HTERT RPE-1 (cell line): ENCODE measurements around the gene TMEM144.
"Not testable (repeated sequence)": the region's sequence is repeated elsewhere in the genome, so short reads cannot be mapped to it uniquely, and the experiment has no call there.

Experiments
- in situ Hi-C: fragments of 300-500 bp; cut with MboI; formaldehyde crosslinking; loops from 4 replicates; pipeline ENCODE4 v1.14.3; 2020; ENCODE audit warnings: low sequenced_read_pairs

TMEM144 gene

DNA sequence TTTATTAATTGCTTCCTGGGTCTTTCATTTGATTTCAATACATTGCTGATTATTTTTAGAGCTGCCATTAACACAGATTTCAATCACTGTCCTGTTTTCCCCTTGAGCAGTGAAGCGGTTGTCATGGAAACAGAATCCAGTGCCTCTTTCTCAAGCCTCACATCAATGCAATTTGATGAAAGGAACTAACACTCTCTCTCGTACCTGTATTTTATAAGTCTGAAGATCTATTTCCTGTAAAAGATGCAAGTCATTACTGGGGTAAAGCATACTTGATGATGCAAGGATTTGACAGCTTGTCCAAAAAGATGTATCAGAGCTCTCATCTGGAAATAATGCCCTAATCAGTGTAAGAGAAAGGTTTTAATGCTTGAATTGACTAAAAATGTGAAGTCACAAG lies 19.6 kb upstream of the TMEM144 start:
- in situ Hi-C loops = no loop called here

DNA sequence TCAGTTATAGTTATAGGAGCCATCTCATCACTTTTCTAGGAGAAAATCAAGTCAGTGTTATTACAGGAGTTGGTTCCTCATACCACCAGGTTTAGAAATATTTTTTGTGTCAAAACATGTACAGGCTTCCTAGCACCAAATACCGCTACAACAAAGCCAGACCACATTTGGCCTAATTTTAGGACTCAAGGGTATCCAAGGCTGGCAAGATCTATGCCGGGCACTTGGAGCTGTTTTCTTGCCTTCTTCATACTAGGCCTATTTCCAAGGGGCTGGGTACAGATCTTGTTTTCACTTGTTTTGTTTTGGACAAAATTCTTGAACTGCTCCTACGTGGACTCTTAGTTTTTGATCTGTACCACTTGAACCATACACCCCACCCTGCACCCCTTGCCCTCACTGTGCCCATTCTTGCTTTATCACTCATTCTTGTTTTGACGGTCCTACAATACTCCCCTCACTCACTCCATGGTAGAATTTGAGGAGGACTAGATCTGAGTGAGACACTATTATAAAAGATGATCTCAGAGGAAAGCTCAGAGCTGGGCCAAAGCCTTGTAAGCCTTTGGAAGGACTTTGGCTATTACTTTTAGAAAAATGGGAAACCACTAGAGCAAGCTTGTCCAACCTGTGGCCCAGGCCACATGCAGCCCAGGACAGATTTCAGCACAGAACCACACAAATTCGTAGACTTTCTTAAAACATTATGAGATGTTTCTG lies 17.7 kb upstream of the TMEM144 start:
- in situ Hi-C loops = no loop called here

DNA sequence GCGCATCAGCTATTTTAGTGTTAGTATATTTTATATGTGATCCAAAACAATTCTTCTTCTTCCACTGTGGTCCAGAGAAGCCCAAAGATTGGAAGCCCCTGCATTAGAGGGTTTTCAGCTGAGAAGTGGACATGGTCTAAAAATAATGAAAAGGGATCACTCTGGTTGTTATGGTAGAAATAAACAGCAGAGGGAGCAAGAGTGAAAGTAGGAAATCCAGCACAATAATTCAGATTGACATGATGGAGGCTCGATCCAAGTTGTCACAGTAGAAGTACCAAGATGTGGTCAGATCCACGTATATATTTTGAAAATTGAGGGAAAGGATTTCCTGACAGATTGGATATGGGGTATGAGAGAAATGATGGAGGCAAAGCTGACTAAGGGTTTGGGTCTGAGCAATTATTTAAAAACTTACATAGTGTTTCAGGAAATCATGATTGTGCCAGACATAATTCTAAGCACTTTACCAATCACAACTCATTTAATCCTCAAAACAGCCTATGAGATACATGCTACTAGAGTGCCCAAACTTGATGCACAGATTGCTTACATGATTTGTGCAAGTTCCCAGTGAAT lies 17.0 kb upstream of the TMEM144 start:
- in situ Hi-C loops = no loop called here

DNA sequence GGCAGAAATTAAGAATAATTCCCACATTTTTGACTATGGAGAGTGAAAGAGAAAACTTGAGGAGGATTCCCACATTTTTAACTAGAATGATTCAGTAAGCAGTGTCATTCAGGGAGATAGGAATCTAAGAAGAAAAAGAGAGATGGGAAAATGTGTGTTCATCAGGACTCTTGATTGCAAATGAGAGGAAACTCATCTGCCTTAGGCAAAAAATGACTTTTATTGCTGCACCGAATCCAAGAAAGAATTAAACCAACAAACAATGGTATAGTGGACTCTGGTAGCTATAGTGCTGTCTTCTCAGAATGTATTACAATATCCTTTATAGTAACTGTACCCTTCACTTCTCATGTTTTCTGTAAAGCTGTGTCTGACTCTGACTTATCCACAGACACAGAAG lies 15.0 kb upstream of the TMEM144 start:
- in situ Hi-C loops = no loop called here

DNA sequence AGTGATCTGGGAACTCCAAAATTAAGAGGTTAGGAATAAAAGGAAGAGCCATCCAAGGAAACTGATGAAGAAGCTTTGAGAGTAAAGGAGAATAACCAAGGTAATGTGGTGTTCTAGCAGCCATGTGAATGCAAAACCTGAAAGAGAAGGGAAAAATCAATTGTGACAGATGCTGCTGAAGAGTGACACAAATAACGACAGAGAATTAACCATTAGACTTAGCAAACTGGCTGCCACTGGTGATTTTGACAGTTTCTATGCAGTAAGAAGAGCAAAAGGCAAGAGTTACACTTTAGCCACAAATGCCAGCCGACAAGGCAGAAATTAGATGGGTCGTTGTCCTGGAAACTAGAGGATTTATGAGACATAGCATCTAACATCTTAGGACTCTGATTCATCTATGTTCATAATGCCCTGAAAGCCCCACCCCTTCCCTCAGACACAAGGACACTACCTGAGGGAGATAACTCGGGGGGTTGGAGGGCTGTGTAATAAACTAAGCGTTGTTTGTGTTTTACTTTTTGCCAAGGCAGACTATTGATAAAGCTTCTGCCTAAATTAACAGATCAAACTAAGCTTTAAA lies 13.0 kb upstream of the TMEM144 start:
- in situ Hi-C loops = no loop called here

DNA sequence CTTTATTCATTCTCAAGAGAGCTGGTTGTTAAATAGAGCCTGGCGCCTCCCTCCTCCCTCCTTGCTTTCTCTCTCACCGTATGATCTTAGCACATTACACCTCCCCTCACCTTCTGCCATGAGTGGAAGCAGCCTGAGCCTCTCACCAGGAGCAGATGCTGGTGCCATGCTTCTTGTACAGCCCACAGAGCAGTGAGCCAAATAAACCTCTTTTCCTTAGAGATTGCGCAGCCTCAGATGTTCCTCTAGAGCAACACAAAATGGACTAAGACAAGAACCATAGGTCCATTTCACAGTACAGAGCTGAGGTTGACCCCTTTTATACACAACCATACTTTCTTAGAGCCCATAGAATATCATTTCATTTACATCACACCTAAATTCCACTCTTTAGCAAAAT lies 10.1 kb upstream of the TMEM144 start:
- in situ Hi-C loops = no loop called here

DNA sequence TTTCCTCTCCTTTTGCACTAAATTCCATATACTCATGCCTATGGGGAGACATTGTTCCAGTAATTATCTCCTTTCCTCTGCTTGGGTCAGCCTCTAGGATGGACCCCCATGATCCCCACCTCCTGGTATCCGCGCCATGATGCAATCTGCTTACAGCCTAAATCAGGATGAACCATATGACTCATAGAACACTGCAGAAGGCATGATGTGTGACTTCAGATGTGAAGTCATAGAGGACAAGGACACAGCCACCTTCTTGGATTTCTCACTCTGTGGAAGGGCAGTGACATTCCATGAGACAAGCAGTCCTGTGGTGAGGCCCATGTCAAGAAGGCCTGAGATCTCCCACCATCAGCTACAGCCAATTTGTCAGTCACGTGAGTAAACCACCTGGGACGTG lies 9.0 kb upstream of the TMEM144 start:
- in situ Hi-C loops = no loop called here

DNA sequence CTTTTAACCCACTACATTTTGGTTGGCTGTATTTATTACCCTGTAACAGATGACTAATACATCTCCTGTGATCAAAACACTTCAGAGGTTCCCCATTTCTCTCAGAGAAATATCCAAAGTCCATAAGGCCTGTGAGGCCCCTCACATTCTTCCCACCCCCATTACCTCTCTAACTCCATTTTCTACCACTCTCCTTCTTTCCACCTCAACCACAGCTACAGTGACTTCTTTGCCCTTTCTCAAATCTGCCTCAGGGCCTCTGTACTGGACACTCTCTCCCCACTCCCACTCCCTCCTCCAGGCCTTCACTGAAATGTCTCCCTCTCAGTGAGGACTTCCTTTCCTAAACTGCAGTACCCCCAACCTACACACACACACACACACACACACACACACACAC lies 8.4 kb upstream of the TMEM144 start:
- in situ Hi-C loops = no loop called here

DNA sequence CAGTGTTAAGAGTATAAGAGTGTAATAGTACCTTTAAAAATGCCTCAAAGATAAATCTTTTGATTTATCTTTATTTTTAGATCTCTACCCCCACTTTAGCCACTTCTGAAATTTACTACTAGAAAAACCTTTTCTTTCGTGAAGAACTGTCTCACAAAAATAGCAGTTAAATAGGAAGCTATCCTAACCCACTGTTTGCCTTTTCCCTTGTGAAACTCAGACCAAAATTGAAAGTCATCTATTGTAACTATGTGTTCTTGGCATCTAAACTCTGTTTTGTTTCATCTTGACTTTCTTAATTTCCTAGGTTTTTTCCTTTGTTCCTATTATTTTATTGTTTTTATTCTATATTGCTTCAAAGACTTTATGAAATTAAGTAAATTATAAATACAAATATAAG lies 7.8 kb upstream of the TMEM144 start:
- in situ Hi-C loops = no loop called here

DNA sequence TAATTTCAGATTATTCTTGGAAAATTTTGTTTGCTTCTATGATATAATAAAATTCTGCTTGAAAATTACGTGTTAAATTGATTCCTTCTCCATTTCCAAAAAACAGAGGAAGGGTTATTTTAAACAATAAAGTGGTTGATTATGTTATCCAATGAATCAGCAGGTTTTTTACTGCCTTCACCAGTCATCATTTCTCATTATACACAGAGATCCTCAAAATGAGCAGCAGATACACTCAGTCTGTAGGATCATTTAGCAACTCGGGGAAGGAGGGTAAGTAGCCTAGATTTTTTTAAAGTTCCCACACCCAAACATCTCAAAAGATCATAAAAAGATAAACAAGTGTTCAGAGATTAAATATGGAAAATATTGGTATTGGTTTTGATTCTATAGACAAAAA lies 6.8 kb upstream of the TMEM144 start:
- in situ Hi-C loops = no loop called here

DNA sequence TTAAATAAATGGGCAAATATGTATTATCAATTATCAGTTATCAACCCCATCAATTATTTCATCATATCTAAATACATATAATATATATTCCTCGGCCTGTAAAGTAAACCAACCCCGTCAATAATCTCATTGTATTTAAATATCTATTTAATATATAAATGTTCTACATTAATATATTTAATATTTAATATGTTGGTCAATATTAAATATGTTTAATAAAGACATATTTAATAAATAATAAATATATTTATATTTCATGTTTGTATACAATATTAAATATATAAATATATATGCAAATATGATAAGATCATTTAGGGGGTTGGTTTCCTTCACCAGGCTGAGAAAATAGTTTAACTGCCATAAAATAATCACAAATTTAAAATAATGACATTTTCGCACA lies 6.4 kb upstream of the TMEM144 start:
- in situ Hi-C loops = no loop called here

DNA sequence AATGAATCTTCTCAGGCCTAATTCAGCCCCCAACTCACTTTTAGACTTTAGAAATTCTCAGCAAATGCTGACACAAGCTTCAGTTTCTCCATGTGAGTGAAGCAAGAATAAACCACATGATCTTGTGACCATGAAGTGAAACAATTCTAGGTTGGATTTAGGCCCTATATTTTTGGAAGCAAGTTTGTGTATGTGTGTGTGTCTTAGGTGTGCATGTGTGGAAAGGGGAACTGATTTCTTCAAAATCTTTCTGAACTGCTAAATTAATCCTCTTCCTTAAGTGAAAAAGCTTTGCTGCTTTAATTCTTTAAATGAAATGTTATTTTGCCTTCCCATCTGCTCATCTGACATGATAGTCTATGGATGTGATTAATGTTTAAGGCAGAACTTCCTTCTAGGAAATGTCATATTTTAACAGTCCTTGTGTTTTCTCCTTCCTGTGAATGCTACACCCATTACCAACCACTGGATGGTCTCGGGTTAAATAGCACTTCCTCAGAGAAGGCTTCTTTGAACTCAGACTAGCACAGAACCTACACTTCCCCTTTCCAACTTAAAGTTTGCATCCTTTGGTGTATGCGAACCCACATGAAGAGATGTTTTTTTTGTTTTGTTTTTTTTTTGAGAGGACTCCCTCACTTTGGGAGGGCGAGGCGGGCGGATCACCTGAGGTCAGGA lies 1.2 kb upstream of the TMEM144 start:
- in situ Hi-C loops = no loop called here

DNA sequence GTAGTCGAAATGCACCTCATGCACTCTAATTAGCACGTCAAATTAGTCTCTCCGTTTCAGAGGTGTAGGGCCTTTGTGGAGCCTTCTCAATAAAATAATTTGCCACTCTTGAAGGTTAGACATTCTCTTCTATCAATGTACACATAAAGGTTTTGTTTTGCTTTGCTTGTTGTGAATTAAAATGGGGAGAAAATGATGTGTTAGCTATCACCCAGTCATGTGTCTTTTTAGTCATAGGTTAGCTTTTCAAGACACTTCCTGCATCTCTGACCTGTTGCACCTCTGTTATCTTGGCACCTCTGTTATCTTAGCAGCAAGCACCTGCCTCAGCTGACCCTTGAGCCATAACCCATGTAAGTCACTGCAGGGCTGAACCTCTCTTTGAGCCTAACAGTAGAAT lies 936 bp downstream of the TMEM144 start:
- in situ Hi-C loops = no loop called here

DNA sequence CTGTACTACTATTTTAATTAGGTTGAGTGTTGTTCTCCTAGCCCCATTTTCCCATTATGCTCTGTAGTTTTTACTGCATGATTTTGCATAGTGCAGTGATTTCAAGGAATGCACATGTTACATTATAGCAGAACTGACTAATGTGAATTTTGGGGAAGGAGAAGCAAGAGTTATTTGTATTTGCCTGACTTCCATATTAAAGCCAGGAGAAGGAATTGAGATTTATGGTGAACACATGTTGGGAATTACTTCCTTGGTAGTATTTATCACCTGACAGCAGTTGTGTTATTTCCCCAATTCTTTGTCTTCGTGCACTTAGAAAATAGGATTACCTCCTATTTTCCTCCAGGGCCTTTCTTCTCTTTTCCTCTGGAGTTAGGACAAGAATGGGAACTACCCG lies 3.2 kb downstream of the TMEM144 start:
- in situ Hi-C loops = no loop called here

DNA sequence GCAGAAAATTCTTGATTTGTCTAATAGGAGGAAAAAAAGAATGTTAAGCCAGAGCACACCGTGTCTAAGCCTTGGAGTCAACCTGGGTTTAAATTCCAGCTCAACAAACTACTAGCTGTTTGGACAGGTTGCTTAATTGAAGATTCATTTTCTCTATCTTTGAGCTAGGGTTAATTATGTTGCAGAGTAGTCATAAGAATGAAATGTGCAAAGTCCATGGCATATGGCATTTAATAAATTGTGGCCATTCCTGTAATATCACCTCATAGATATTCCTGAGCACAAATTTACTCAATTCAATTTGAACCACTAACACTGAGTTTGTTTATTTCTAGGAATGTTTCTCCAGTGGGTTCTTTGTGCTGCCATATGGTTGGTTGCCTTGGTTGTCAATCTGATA lies 4.6 kb downstream of the TMEM144 start:
- in situ Hi-C loops = no loop called here

DNA sequence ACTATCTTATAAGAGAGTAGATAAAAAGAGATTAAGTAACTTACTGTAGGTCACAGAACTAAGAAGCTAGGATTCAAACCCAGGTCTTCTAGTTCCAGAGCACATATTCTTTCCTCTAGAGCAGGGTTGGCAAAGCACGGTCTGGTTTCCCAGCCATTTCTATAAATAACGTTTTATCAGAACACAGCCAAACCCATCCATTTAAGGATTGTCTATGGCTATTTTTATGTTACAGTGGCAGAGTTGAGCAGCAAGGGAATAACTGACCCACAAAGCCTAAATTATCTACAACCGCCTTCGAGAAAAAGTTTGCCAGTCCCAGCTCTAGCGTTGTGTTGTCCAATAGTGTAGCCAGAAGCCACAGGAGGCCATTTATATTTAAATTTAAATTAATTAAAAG lies 7.5 kb downstream of the TMEM144 start:
- in situ Hi-C loops = no loop called here

DNA sequence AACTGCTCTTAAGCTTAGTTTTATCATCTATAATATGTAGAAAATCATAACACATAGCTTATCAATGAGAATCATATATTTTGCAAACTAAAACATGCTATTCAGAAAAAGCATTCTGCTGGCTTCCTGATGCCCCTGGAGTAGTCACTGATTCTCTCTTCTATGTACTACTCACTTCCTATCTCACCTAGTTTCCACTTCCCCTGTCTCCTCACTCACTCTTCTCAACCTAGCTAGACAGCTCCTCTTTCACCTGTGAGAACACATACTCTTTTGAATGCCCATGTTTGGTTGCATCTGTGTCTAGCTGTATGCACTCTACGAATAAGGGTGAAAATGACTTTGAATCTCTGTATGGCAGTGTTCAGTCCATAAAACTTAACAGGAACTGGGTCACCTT lies 9.3 kb downstream of the TMEM144 start:
- in situ Hi-C loops = no loop called here

DNA sequence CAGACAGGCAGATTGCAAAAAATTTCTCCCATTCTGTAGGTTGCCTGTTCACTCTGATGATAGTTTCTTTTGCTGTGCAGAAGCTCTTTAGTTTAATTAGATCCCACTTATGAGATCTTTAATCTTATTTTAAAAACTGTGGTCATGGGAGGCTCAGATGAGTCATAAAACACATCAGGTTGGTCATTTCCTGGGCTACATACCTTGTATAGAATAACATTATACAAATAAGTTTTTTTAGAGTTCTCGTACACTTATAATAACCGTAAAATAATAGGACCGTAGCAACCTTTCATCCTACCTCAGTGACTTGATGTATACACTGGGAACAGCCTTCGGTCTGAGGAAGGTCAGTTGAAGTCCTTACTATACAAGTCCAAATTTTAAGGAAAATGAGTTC lies 14.0 kb downstream of the TMEM144 start:
- in situ Hi-C loops = not testable (repeated sequence)

DNA sequence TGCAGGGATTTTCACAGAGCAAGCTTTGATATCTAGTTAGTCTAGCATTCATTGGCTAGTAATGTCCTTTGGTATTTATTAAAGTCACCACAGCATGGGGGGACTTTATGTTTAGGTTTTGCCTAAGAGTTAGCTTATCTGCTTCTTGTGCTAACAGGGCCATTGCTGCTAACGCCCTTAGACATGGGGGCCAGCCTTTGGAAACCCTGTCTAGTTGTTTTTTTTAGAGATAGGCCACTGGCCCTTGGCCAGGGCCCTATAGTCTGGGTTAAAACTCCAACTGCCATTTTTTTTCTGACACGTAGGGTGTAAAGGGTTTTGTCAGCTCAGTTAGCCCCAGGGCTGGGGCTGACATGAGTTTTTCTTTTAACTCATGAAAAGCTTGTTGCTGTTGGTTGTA lies 14.7 kb downstream of the TMEM144 start:
- in situ Hi-C loops = not testable (repeated sequence)

DNA sequence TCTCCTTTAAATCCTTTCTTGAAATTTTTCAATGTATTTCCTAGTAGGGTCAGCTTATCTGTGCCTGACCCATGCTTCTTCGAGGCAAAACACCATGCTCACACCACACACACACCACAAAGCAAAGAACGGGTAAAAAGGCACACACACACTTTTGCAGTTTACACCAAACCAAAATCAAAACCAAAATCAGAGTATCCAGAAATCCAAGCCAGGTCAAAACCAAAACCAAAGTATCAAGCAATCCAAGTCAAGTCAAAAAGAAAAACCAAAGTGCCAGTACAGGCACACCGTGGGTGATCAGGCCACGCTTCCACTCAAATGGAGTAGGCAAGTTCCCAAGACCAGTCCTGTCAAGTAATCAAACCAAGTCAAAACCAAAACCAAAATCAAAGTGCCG lies 17.6 kb downstream of the TMEM144 start:
- in situ Hi-C loops = not testable (repeated sequence)

DNA sequence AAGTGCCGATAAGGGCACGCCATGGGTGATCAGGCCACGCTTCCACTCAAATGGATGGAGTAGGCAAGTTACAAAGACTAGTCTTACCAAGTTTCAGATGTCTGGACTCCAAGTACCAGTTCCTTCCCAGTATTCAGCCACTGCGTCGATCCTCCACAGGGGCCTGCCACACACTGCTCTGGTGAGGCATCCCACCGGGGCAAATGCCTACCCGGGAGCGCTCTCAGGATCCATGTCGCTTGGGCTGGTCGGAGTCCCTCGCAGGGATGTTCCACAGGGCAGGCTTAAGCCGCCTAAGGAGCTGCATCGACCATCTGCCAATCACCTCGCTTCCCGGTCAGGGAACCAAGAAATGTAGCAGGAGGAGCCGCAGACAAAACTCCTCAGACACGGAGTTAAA lies 18.1 kb downstream of the TMEM144 start:
- in situ Hi-C loops = not testable (repeated sequence)

DNA sequence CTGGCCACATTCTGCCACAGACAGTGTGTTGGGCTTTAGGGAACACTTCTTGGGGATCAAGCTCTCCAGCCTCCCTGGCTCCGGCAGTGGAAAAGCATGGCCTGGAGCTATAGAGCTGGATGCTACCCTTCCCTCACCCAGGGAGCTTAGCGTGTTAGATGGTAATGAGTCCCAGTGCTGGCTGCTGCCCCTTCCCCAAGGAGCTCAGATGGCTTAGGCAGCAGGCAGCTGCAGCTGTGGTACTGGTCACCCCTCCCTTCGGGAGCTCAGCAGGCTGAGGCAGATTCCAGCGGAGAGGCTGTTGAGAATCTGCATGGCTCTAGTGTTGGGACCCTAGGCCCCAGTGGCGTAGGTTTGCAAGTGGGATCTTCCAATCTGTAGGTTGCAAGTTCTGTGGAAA lies 19.5 kb downstream of the TMEM144 start:
- in situ Hi-C loops = no loop called here
